ENCODE data around the gene MAN1A1.

MAN1A1 gene

DNA sequence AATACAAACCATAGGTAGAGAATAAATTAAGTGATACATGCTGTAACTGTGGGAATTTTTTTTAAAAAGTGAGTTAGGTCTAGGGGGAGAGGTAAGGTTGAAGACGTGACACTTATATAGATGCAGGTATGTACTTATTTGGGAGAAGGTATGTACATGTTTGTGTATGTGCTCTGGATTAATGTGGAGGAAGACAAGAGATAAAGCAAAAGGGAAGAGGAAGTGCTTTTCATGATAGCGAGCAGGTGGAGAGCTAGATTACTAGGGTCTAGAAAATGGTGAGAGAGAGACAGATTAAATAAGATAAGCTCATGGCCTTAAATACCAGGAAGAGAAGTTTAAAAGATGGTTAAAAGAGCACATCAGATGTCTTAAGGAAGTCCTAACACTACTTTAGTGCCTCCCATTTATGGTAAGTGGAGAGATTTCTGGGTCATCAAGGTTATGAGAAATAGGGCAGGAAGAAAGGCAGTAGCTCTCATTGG is 92.5 kb downstream of the MAN1A1 start:
- Histone ChIP-seq H3K9me2 (replicated peaks; ENCODE audit: insufficient read depth, low read length) (no peaks in the 10 kb centered on the region), H3K9me3 (ENCODE audit: insufficient read depth, low read length) (no peaks in the 10 kb centered on the region), H3K4me2 (ENCODE audit: low read depth, low read length, poor library complexity, severe bottlenecking) (no peak overlapping the region), H4K20me1 (ENCODE audit: low read depth, low read length) (no peaks in the 10 kb centered on the region), H2AFZ (ENCODE audit: low read depth, low read length, severe bottlenecking) (no peak overlapping the region), H3K36me3 (ENCODE audit: low read length) (no peaks in the 10 kb centered on the region), H3K9ac (ENCODE audit: low read length) (no peak overlapping the region), H3K27me3 (ENCODE audit: low read length) (no peaks in the 10 kb centered on the region), H3K79me2 (ENCODE audit: insufficient read depth, low read length) (no peaks in the 10 kb centered on the region), H3F3A (ENCODE audit: insufficient read depth) (no peaks in the 10 kb centered on the region), H3K27ac (ENCODE audit: low read depth, low read length) (no peak overlapping the region), H3K4me3 (ENCODE audit: insufficient read depth, low read length, poor library complexity, severe bottlenecking) (no peak overlapping the region)
- TF ChIP-seq EZH2phosphoT487 (conservative IDR thresholded peaks at IDR 0.05; ENCODE audit: low read length): no peak
- TF ChIP-seq, protein P1, sequence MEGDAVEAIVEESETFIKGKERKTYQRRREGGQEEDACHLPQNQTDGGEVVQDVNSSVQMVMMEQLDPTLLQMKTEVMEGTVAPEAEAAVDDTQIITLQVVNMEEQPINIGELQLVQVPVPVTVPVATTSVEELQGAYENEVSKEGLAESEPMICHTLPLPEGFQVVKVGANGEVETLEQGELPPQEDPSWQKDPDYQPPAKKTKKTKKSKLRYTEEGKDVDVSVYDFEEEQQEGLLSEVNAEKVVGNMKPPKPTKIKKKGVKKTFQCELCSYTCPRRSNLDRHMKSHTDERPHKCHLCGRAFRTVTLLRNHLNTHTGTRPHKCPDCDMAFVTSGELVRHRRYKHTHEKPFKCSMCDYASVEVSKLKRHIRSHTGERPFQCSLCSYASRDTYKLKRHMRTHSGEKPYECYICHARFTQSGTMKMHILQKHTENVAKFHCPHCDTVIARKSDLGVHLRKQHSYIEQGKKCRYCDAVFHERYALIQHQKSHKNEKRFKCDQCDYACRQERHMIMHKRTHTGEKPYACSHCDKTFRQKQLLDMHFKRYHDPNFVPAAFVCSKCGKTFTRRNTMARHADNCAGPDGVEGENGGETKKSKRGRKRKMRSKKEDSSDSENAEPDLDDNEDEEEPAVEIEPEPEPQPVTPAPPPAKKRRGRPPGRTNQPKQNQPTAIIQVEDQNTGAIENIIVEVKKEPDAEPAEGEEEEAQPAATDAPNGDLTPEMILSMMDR (IDR thresholded peaks at IDR 0.05; ENCODE audit: insufficient read depth, low read length, poor library complexity, severe bottlenecking): no peak

DNA sequence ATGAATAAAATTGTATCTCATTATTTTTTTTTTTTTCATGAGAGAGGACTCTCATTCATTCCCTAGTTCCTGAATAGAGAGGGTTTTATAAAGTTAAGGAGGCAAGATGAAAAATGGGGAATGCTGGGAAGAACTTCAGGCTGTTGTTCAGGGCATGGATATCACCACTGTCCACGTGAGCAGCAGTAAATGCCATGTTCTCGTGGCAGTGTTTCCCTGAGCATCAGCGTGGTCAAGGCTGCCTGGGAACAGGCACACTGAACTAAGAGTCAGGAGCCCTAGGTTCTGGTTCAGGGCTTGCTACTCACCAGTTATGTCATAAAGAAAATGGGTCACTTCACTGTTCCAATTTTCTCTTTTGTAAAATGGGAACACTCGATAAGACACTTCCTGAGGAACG is 93.2 kb downstream of the MAN1A1 start:
- no peaks in the 10 kb centered on the region for H3K9me3 ChIP-seq (ENCODE audit: insufficient read depth, low read length)
- no peaks in the 10 kb centered on the region for H3K36me3 ChIP-seq (ENCODE audit: low read length)
- H3K9me2 ChIP-seq (replicated peaks; ENCODE audit: insufficient read depth, low read length): no peaks in the 10 kb centered on the region
- H2AFZ ChIP-seq (ENCODE audit: low read depth, low read length, severe bottlenecking): no peak overlapping the region
- no peaks in the 10 kb centered on the region for H3F3A ChIP-seq (ENCODE audit: insufficient read depth)
- TF ChIP-seq, protein P1 (IDR thresholded peaks at IDR 0.05; ENCODE audit: insufficient read depth, low read length, poor library complexity, severe bottlenecking): no peak
- TF ChIP-seq EZH2phosphoT487 (conservative IDR thresholded peaks at IDR 0.05; ENCODE audit: low read length): no peak
- no peak overlapping the region for H3K4me3 ChIP-seq (ENCODE audit: insufficient read depth, low read length, poor library complexity, severe bottlenecking)
- H3K9ac ChIP-seq (ENCODE audit: low read length): no peak overlapping the region
- H3K79me2 ChIP-seq (ENCODE audit: insufficient read depth, low read length): no peaks in the 10 kb centered on the region
- no peaks in the 10 kb centered on the region for H4K20me1 ChIP-seq (ENCODE audit: low read depth, low read length)
- no peaks in the 10 kb centered on the region for H3K27me3 ChIP-seq (ENCODE audit: low read length)
- no peak overlapping the region for H3K4me2 ChIP-seq (ENCODE audit: low read depth, low read length, poor library complexity, severe bottlenecking)
- no peak overlapping the region for H3K27ac ChIP-seq (ENCODE audit: low read depth, low read length)

DNA sequence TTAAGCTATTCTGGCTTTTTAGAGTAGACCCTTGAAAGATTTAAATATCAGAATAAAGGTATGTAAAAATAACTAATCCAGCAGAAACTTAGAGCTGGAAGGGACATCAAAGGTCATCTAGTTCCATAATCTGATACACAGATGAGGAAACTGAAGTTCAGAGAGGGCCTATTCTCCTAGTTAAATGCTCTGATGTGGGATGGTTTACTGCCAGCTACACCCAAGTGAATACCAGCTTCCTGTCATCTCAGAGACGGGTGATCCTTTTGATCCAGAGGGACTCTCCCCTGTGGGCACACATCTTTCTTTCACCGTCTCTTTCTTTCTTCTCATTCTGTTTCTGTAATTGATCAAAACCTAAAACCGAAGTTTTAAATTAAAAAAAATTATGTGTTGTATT is 94.1 kb downstream of the MAN1A1 start:
- Histone ChIP-seq H3K27ac (ENCODE audit: low read depth, low read length) (no peak overlapping the region), H4K20me1 (ENCODE audit: low read depth, low read length) (no peaks in the 10 kb centered on the region), H3K36me3 (ENCODE audit: low read length) (no peaks in the 10 kb centered on the region), H3K4me3 (ENCODE audit: insufficient read depth, low read length, poor library complexity, severe bottlenecking) (no peak overlapping the region), H3K79me2 (ENCODE audit: insufficient read depth, low read length) (no peaks in the 10 kb centered on the region), H3K4me2 (ENCODE audit: low read depth, low read length, poor library complexity, severe bottlenecking) (no peak overlapping the region), H2AFZ (ENCODE audit: low read depth, low read length, severe bottlenecking) (no peak overlapping the region), H3K27me3 (ENCODE audit: low read length) (no peaks in the 10 kb centered on the region), H3K9me3 (ENCODE audit: insufficient read depth, low read length) (no peaks in the 10 kb centered on the region), H3F3A (ENCODE audit: insufficient read depth) (no peaks in the 10 kb centered on the region), H3K9me2 (replicated peaks; ENCODE audit: insufficient read depth, low read length) (no peaks in the 10 kb centered on the region), H3K9ac (ENCODE audit: low read length) (no peak overlapping the region)
- TF ChIP-seq EZH2phosphoT487 (conservative IDR thresholded peaks at IDR 0.05; ENCODE audit: low read length): no peak
- TF ChIP-seq, protein P1 (IDR thresholded peaks at IDR 0.05; ENCODE audit: insufficient read depth, low read length, poor library complexity, severe bottlenecking): no peak

Measured in SU-DHL-6 (cell line).